ENCODE measurements around the gene PLXNA4.

PLXNA4 gene

DNA sequence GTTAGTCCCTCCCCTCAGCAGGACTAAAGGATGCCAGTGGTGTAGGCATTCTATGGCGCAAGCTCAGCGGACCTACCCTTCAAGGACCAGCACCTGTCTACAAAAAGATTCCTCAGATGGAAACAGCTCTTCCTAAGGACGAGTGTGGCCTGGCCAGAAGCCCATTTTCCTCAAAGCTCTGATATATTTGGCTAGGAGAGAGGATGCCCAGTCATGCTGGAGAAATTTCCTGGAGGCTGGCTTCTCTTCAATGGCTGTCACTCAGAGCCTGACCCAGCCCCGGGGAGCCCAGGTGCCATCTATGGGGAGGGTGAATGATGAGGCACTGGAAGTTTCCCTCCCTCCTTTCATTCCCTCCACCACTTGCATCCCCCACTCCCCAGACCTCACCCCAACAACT is 111.5 kb downstream of the PLXNA4 start:
- no peak for DNase-seq

DNA sequence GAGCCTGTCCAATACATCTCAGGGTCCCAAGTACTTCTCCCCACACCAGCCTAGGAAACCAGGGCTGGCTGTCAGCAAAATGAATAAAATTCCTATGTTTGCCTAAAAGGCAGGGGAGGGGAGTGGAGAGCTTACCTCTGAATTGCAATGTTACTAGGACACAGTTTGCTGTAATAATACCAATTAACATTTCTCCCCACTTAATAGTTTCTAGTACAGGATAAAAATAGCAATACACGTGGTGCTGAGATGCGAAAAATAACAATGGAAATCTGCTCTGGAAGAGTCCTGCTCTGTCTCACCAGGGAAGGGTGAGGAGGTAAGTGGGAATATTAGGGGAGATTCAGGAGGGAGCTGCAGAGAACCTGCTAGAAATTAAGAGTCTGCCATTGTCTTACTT is 112.3 kb downstream of the PLXNA4 start:
- DNase-seq, result no peak

GRCh38 chr7:132462478-132462877 is 113.8 kb downstream of the PLXNA4 start:
- DNase-seq, result no peak

- no peak for DNase-seq
Measured at GRCh38 chr7:132461032-132461592, 115.2 kb downstream of the PLXNA4 start.

DNA sequence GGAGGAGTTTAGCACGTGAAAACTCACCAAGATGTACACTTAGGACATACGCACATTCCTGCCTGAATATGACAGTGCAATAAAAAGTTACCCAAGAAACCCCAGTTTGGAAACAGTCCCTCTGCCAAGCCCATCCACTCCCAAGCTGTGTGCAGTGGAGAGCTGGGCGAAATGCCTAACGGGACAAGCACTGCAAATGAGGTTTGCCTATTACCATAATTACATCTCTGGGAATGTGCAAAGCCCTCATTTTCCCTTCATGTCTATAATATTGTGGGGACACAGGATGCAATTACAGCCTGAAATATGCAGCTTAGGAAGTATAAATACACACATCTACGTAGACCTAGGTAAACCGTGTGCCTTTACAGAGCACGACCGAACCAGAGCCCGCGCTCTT is 117.5 kb downstream of the PLXNA4 start:
- no peak for DNase-seq

GRCh38 chr7:132457658-132458057 is 118.6 kb downstream of the PLXNA4 start:
- DNase-seq, result no peak

DNA sequence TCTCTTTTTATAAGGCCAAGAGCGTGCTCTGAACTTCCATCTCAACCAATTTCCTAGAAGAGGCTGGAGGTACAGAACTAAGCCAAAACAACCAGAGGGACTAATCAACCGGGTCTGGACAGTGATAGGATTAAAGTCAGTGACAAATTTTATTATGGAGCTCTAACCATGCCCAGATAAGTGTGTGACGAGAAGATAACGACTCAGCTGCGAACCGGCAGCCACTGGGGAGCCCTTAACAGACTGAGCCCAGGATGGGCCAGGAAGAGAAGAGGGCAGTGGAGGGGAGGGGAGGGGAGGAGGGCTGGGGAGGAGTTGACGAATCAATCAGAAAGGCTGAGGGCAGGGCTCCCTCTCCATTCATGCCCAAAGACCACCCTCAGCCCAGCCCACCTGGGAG is 119.9 kb downstream of the PLXNA4 start:
- DNase-seq, result no peak

DNA sequence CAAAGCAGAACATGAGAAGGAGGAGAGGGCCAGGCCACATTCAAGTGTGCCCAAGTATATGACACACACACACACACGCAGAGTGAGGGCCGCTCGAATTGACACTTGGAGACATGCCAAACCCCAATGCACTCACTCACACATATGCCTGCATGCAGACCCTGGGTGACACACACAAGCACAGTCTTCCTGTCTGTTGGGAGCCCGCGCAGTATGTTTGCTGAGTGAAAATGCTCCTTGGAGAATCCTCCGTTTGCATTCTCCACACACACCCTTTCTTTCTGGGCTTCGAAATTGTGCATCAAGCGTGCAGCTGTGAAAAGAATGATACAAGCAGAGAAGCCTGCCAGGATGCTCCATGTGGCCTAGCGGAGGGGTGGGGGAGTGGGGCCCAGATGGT is 120.9 kb downstream of the PLXNA4 start:
- no peak for DNase-seq

DNA sequence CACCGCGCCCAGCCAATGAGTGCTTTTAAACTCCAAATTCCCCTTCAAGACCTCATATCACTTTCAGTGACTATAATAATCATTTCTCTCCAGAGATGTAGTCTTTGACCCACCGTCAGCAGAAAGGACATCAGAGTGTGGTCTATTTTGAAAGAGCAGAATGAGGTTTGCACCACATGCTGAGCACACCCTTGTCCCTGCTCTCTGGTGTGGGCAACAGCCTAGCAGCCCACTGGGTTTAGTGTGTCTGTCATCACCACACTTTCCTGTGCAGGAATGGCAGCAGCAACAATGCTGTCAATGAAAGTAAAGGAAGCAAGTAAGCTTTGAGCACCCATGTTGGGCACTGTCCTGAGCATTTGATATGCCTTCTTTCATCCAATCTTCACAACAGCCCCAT is 122.4 kb downstream of the PLXNA4 start:
- no peak for DNase-seq

- DNase-seq, result no peak
Measured at GRCh38 chr7:132451161-132451560, 125.1 kb downstream of the PLXNA4 start.

- DNase-seq, result no peak
Measured at GRCh38 chr7:132450696-132451095, 125.6 kb downstream of the PLXNA4 start.

DNA sequence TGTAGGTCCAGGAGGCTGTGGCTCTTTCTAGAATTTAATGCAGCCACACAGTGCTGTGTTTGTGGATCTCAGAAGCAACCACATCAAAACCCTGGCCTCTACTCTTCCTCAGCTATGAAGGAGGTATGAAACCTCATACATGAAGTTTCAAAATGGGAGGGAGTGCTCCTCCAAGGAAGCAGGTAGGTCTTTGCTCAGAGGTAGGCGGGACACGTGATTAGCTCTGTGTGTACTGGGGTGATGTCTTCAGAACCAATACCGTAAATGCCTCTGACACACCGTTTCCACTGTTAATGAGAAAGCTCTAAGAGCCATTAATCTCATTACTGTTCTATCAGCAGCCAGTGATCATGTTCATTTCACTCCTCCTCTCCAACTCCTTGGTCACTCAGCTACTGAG is 126.1 kb downstream of the PLXNA4 start:
- DNase-seq, result no peak

- DNase-seq, result no peak
Measured at GRCh38 chr7:132446666-132447278, 129.5 kb downstream of the PLXNA4 start.

- DNase-seq, result no peak
Measured at GRCh38 chr7:132446260-132446659, 130.0 kb downstream of the PLXNA4 start.

DNA sequence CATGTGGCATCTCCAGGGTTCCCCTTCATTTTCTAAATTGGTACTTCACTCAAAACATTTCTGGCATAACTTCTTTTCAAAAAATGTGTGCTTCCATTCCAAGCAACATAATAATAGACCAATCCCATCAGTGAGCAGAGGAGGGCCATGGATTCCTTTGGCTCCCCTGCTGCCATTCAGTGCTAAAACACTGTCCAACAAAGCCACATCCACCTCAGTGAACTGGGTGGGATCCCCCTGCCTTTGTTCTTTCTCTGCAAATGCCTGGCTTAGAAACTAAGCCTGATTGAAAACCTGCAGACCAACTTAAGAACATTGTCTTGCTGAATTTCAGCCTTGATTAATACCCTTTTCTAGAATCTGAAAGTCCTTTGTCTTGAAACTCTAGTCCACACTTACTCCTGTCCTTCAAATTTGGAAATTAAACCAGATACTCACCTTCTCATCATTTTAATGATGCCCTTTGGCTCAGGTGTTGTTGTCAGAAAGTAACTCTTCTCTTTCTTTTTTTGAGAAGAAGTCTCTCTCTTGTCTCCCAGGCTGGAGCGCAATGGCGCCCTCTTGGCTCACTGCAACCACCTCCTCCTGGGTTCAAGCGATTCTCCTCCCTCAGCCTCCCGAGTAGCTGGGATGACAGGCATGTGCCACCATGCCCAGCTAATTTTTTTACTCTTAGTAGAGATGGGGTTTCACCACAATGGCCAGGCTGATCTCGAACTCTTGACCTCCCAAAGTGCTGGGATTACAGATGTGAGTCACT is 132.3 kb downstream of the PLXNA4 start:
- no peak for DNase-seq

DNA sequence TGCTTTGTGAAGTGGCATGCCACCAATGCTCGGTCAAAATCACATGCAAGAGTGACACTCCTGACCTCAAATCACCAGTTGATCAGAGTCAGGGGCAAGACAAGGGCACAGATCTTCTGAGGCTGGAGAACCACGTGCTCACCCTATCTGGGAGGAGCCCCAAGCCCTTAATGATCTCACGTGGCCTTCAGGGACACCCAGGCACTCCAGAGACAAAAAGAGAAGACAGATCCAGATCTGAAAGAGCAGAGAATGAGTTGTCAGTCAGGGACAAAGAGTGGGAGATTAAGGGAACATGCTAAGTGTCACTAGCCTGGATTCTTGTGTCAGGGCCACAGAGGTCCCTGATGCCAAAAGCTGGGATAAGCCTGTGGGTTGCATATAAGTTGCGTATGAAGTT is 134.3 kb downstream of the PLXNA4 start:
- no peak for DNase-seq

DNA sequence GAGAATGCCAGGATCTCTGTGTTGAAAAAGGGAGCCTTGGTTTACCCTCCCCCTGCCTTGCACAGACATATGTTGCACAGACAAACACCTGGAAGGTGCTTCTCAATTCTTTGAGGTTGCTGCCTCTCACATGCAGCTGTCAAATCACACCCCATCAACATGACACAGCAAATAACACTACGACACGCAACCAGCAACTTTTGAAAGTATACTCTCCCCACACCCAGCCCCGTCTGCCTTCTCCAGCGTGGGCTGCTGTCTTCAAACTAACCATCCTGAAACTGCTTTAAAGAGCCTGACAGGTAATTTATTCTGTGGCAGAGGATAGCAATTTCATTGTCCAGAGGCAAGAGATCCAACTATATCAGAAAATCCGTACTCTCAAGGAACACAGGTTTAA is 136.1 kb downstream of the PLXNA4 start:
- DNase-seq, result no peak

GRCh38 chr7:132438926-132439325 is 137.3 kb downstream of the PLXNA4 start:
- no peak for DNase-seq

- no peak for DNase-seq
Measured at GRCh38 chr7:132437730-132438129, 138.5 kb downstream of the PLXNA4 start.

- no peak for DNase-seq
Measured at GRCh38 chr7:132436121-132436520, 140.1 kb downstream of the PLXNA4 start.

GRCh38 chr7:132435016-132435990 is 141.0 kb downstream of the PLXNA4 start:
- no peak for DNase-seq

DNA sequence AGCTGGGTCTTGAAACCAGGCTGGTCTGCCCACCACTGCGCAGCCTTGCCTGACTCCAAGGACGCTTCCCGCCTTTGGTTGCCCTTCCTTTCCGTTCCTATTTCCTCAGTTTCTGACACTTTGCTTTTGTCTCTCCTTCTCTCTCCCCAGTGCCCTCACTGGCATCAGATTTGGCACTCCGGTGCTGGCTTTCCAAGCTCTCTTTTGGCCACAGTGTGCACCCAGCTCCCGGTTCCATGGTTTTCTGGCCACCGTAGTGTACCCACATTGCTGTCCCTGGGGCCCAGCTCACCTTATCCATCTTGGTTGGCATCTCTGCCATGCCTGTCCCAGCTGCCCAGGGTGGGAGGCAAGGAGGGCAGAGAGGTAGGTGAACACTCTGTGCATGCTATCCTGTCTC is 142.2 kb downstream of the PLXNA4 start:
- DNase-seq, result no peak

DNA sequence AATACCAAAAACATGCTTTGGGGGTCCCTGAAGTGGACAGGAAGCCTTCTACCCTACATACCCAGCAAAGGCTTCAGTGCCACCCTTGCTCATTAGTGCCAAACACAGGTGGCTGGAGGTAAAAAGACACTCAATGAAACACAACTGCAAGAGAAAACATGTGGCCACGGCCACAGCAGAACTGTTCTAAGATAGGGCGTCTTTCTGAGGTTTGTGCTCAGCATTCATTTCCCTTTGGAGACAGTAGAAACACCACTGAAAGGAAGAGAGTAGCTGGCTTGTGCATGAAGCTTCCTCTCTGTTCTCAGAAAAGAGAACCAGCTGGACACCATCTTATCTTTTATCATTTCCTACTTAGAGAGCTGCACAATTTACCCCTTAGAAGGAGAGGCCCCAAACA is 143.0 kb downstream of the PLXNA4 start:
- DNase-seq, result no peak
